Loucy (cell line): ENCODE results near the gene DNAAF2.

Experiments used
- EZH2phosphoT487 ChIP-seq: fragments of 200-600 bp; IDR thresholded peaks from 2 replicates; pipeline ENCODE4 v1.6.1; 2018; ENCODE audit warnings: antibody characterized with exemption, mild to moderate bottlenecking, moderate library complexity, borderline replicate concordance
- TF ChIP-seq, protein P1 (sequence below): fragments of 200-600 bp; sonication (generic); conservative IDR thresholded peaks from 2 replicates; pipeline ENCODE4 v1.5.1; 2014; ENCODE audit warnings: mild to moderate bottlenecking, antibody characterized with exemption, low read length

DNA sequence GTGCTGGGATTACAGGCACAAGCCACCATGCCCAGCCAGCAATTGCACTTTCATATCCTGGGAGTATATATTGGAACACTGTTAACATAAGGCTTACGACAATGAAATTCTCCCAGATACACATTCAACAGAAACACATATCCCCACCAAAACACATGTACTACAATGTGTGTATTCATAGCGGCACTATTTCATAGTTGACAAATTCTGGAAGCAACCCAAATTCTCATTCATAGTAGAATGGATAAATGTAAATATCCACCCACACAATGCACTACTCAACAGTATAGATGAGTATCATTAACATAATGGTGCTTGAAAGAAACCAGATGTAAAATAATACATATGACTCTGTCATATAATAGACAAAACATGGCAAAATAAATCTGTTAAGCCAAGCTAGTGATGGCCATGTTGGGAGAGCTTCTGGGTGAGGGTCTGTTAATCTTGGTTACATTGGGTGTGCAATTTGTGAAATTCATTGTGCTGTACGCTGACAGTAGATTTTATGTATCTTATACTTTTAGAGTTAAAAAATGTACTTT lies 2.6 kb upstream of the DNAAF2 start:
- TF ChIP-seq, protein P1, sequence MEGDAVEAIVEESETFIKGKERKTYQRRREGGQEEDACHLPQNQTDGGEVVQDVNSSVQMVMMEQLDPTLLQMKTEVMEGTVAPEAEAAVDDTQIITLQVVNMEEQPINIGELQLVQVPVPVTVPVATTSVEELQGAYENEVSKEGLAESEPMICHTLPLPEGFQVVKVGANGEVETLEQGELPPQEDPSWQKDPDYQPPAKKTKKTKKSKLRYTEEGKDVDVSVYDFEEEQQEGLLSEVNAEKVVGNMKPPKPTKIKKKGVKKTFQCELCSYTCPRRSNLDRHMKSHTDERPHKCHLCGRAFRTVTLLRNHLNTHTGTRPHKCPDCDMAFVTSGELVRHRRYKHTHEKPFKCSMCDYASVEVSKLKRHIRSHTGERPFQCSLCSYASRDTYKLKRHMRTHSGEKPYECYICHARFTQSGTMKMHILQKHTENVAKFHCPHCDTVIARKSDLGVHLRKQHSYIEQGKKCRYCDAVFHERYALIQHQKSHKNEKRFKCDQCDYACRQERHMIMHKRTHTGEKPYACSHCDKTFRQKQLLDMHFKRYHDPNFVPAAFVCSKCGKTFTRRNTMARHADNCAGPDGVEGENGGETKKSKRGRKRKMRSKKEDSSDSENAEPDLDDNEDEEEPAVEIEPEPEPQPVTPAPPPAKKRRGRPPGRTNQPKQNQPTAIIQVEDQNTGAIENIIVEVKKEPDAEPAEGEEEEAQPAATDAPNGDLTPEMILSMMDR: no peak
- no peak for TF ChIP-seq EZH2phosphoT487
